Neuronal stem cell (in vitro differentiated cells): ENCODE data around the gene NECTIN1. TPM values are rescaled to one million over a fixed set of nuclear protein-coding genes. Genes with fewer than 3 reads are reported as not detected.

Source experiments
- small RNA-seq: library from polyadenylated mRNA; stranded (forward); fragments of <200 nt; extraction: miRNeasy Mini kit (QIAGEN cat#:217004); gene quantifications from one replicate; pipeline ENCODE3, GENCODE V24; 2013; ENCODE audit not compliant: insufficient read depth

Gene NECTIN1

Small RNAs within 50 kb of the gene (small RNA-seq; reads per million reads assigned to genes)
- gene RNU6-1123P = not detected
